Panc1 (cell line): ENCODE measurements around the gene RNF145. TPM values are rescaled to one million over a fixed set of nuclear protein-coding genes. Genes with fewer than 3 reads are reported as not detected.

Experiments
- total RNA-seq: library from RNA; stranded (reverse); gene quantifications from one replicate; pipeline ENCODE4 v1.2.1, GENCODE V29; 2021; ENCODE audit not compliant: unreplicated experiment

RNF145 gene
- total RNA-seq, 1 experiment from 2014 or later, result 81.8 TPM

Other genes starting within 250 kb of the RNF145 start
- gene EBF1, start 109.6 kb downstream of the RNF145 start, total RNA-seq, result not detected
- 31.8 TPM for gene UBLCP1, start 53.7 kb upstream of the RNF145 start, total RNA-seq
- gene IL12B, start 120.9 kb upstream of the RNF145 start, total RNA-seq, result not detected